HFFc6 (cell line): ENCODE data around the gene VPS16. TPM values are rescaled to one million over a fixed set of nuclear protein-coding genes. Genes with fewer than 3 reads are reported as not detected.

Source experiments
- DNase-seq: peaks from one replicate; pipeline ENCODE4 v3.0.0-alpha.2; 2018
- H3K27ac Mint-ChIP-seq: 2 replicates; pipeline ENCODE4 v1.8.0; 2020; ENCODE audit warnings: mild to moderate bottlenecking, mixed read lengths
- H3K27me3 Mint-ChIP-seq: 2 replicates; pipeline ENCODE4 v1.8.0; 2021; ENCODE audit warnings: mild to moderate bottlenecking, moderate library complexity, mixed read lengths; ENCODE audit not compliant: insufficient read depth
- H3K36me3 Mint-ChIP-seq: 2 replicates; pipeline ENCODE4 v1.8.0; 2021; ENCODE audit warnings: low read depth, mixed read lengths
- H3K4me1 Mint-ChIP-seq: 2 replicates; pipeline ENCODE4 v1.8.0; 2020; ENCODE audit warnings: low read depth, mixed read lengths
- H3K4me3 Mint-ChIP-seq: 2 replicates; pipeline ENCODE4 v1.8.0; 2020; ENCODE audit warnings: mild to moderate bottlenecking, moderate library complexity, mixed read lengths
- H3K9me3 Mint-ChIP-seq: 2 replicates; pipeline ENCODE4 v1.8.0; 2020; ENCODE audit warnings: mild to moderate bottlenecking, mixed read lengths
- total RNA-seq, 6 experiments: library from RNA; stranded (reverse); fragmentation: NEBNext Ultra II Directional; extraction: Animal tissue kit (Norgen Biotek cat#: 25700); gene quantifications; 2 replicates in 1 of 6; 3 replicates in 5 of 6; pipeline ENCODE4 v1.2.3, GENCODE V29; 2021
- TF ChIP-seq, protein P1 (sequence below): fragments of 200-600 bp; sonication (generic); IDR thresholded peaks from 2 replicates; pipeline ENCODE4 v1.5.0; 2021; ENCODE audit warnings: antibody characterized with exemption, mild to moderate bottlenecking

The VPS16 gene
- total RNA-seq, 6 experiments from 2014 or later: 30.6 to 36.3 (median 35.2) TPM

DNA sequence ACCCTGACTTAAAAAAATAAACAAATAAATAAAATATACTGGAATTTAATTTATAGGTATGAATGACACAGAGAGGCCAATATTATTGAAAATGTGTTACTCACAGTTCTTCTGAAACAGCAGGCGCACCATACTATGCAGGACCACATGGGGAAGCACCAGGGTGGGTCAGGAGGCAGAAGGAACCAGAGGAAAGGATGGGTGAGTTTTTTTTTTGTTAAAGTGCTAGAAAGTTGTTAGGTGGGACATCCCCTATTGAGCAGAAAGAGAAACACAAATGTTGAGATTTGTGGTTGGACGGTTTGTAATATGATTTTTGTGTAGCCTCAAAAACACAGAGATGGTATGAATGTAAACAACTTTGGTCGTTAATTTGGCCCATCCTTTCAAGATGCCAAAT, 58.7 kb downstream of the VPS16 start:
- TF ChIP-seq, protein P1, sequence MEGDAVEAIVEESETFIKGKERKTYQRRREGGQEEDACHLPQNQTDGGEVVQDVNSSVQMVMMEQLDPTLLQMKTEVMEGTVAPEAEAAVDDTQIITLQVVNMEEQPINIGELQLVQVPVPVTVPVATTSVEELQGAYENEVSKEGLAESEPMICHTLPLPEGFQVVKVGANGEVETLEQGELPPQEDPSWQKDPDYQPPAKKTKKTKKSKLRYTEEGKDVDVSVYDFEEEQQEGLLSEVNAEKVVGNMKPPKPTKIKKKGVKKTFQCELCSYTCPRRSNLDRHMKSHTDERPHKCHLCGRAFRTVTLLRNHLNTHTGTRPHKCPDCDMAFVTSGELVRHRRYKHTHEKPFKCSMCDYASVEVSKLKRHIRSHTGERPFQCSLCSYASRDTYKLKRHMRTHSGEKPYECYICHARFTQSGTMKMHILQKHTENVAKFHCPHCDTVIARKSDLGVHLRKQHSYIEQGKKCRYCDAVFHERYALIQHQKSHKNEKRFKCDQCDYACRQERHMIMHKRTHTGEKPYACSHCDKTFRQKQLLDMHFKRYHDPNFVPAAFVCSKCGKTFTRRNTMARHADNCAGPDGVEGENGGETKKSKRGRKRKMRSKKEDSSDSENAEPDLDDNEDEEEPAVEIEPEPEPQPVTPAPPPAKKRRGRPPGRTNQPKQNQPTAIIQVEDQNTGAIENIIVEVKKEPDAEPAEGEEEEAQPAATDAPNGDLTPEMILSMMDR: no peak
- DNase-seq: no peak
- H3K27me3 Mint-ChIP-seq: no peaks in the 10 kb centered on the region; the same call in 1 of the 2 replicates
- H3K9me3 Mint-ChIP-seq: peaks cover 9% of the 10 kb centered on the region
- H3K36me3 Mint-ChIP-seq: peaks cover 12% of the 10 kb centered on the region; the same call in 1 of the 2 replicates
- no peak overlapping the region for H3K27ac Mint-ChIP-seq
- no peaks in the 10 kb centered on the region for H3K4me1 Mint-ChIP-seq
- no peak overlapping the region for H3K4me3 Mint-ChIP-seq

GRCh38 chr20:2900845-2901592, 60.5 kb downstream of the VPS16 start:
- TF ChIP-seq, protein P1: no peak
- H3K4me1 Mint-ChIP-seq: no peaks in the 10 kb centered on the region
- H3K27ac Mint-ChIP-seq: no peak overlapping the region
- H3K36me3 Mint-ChIP-seq: peaks cover 4% of the 10 kb centered on the region; the same call in 1 of the 2 replicates
- H3K27me3 Mint-ChIP-seq: no peaks in the 10 kb centered on the region; the same call in 1 of the 2 replicates
- peaks cover 5% of the 10 kb centered on the region; the same call in 1 of the 2 replicates for H3K9me3 Mint-ChIP-seq
- H3K4me3 Mint-ChIP-seq: no peak overlapping the region
- no peak for DNase-seq

GRCh38 chr20:2902291-2902690, 61.7 kb downstream of the VPS16 start:
- Mint-ChIP-seq H3K27me3 (no peaks in the 10 kb centered on the region; the same call in 1 of the 2 replicates), H3K27ac (no peak overlapping the region), H3K4me1 (no peaks in the 10 kb centered on the region), H3K36me3 (no peaks in the 10 kb centered on the region), H3K4me3 (no peak overlapping the region), H3K9me3 (no peaks in the 10 kb centered on the region)
- no peak for DNase-seq
- TF ChIP-seq, protein P1: no peak

- TF ChIP-seq, protein P1: no peak
- no peak overlapping the region for H3K4me3 Mint-ChIP-seq
- DNase-seq: no peak
- no peaks in the 10 kb centered on the region; the same call in 1 of the 2 replicates for H3K27me3 Mint-ChIP-seq
- H3K36me3 Mint-ChIP-seq: no peaks in the 10 kb centered on the region
- H3K4me1 Mint-ChIP-seq: no peaks in the 10 kb centered on the region
- H3K9me3 Mint-ChIP-seq: no peaks in the 10 kb centered on the region
- H3K27ac Mint-ChIP-seq: no peak overlapping the region
Measured at GRCh38 chr20:2902818-2903217, 62.3 kb downstream of the VPS16 start.

DNA sequence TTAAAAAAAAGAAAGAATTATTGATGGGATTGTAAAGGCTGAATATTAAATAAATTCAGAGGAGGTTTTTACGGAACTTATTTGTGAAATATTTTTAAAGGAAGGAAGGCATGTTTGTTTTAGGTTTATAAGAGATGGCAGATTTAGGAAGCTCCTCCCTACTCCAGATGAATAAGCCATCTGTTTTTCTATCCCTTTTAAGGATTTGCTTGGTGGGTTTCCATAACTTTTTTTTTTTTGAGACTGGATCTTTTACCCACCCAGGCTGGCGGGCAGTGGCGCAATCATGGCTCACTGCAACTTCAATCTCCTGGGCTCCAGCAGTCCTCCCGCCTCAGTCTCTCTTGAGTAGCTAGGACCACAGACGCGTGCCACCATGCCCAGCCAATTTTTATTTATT, 63.1 kb downstream of the VPS16 start:
- Mint-ChIP-seq H3K4me3 (no peak overlapping the region), H3K27ac (no peak overlapping the region), H3K9me3 (no peaks in the 10 kb centered on the region), H3K4me1 (no peaks in the 10 kb centered on the region), H3K27me3 (no peaks in the 10 kb centered on the region; the same call in 1 of the 2 replicates), H3K36me3 (no peaks in the 10 kb centered on the region)
- TF ChIP-seq, protein P1: no peak
- DNase-seq: no peak
